Right lobe of liver (tissue), 6 donors: ENCODE results near the gene SMC1B. TPM values are rescaled to one million over a fixed set of nuclear protein-coding genes. Genes with fewer than 3 reads are reported as not detected.

Experiments used
- ATAC-seq, 4 donors: fragments of 200-7000 bp; cut with Tn5 transposase; one replicate each; pipeline ENCODE4 v1.9.1; 2020; ENCODE audit warnings: mild to moderate bottlenecking in 4 of 4, moderate library complexity in 4 of 4
- DNase-seq, 3 donors: peaks; one replicate each; pipeline ENCODE4 v3.0.0-alpha.2; 2020
- H3K27ac ChIP-seq, 3 donors: fragments of 200-600 bp; one replicate each; pipeline ENCODE4 v1.8.0; 2022
- H3K27me3 ChIP-seq, 2 donors: fragments of 200-600 bp; one replicate each; pipeline ENCODE4 v1.8.0; 2022
- H3K36me3 ChIP-seq, 4 donors: fragments of 200-600 bp; sonication (generic) in 1 of 4; one replicate each; pipeline versions ENCODE4 v1.5.1 to v1.8.0; 2017 to 2022; ENCODE audit warnings: control low read depth in 1 of 4
- H3K4me1 ChIP-seq, 4 donors: fragments of 200-600 bp; sonication (generic) in 1 of 4; one replicate each; pipeline versions ENCODE4 v1.5.1 to v1.8.0; 2017 to 2022; ENCODE audit warnings: control low read depth in 1 of 4
- H3K4me3 ChIP-seq, 3 donors: fragments of 200-600 bp; one replicate each; pipeline ENCODE4 v1.8.0; 2022
- H3K9me3 ChIP-seq, 4 donors: fragments of 200-600 bp; sonication (generic) in 1 of 4; one replicate each; pipeline versions ENCODE4 v1.5.1 to v1.8.0; 2017 to 2022; ENCODE audit warnings: control low read depth in 1 of 4
- POLR2A ChIP-seq: fragments of 450-650 bp; IDR thresholded peaks from one replicate; pipeline ENCODE4 v1.6.1; 2017; ENCODE audit warnings: antibody characterized with exemption, mild to moderate bottlenecking
- WGBS: methylation state at CpG from one replicate; pipeline ENCODE4 v1.1.6; 2018; ENCODE audit warnings: low coverage, low lambda C conversion rate; ENCODE audit not compliant: insufficient coverage; ENCODE audit errors: missing lambda C conversion rate; 5-methylcytosine and 5-hydroxymethylcytosine counted together
- intact Hi-C, 2 donors: fragments of 100-400 bp; cut with DNase I; formaldehyde crosslinking; loops; one replicate each; pipeline versions ENCODE4 v1.11.2 to v1.14.1; 2022
- total RNA-seq, 6 experiments: library from RNA; depleted of rRNA in 2 of 6; stranded (reverse); fragments of >200 nt in 2 of 6; fragmentation: NEBNext Ultra II Directional in 3 of 6; extraction: Animal tissue kit (Norgen Biotek cat#: 25700) in 3 of 6; gene quantifications; one replicate each; pipeline versions ENCODE4 v1.1.0 to v1.2.4, GENCODE V29; 2016 to 2023
- TF ChIP-seq, protein P1 (sequence below), 4 donors: fragments of 200-600 bp in 3 of 4; fragments of 450-650 bp in 1 of 4; IDR thresholded peaks; one replicate each; pipeline versions ENCODE4 v1.5.1 to v1.8.0; 2016 to 2022; ENCODE audit warnings: antibody characterized with exemption in 4 of 4, mild to moderate bottlenecking in 2 of 4
- donor health status: DM: no; HTN: yes; CAD: no.
- donor health status: DM: no; HTN: no; CAD: no.
- donor health status: DM: no; HTN: no; CAD: no.
- donor health status: DM: no; HTN: yes; CAD: no.
- donor health status: DM: no; HTN: yes; CAD: no.

Gene SMC1B
- total RNA-seq, 6 experiments from 2014 or later = not detected

DNA sequence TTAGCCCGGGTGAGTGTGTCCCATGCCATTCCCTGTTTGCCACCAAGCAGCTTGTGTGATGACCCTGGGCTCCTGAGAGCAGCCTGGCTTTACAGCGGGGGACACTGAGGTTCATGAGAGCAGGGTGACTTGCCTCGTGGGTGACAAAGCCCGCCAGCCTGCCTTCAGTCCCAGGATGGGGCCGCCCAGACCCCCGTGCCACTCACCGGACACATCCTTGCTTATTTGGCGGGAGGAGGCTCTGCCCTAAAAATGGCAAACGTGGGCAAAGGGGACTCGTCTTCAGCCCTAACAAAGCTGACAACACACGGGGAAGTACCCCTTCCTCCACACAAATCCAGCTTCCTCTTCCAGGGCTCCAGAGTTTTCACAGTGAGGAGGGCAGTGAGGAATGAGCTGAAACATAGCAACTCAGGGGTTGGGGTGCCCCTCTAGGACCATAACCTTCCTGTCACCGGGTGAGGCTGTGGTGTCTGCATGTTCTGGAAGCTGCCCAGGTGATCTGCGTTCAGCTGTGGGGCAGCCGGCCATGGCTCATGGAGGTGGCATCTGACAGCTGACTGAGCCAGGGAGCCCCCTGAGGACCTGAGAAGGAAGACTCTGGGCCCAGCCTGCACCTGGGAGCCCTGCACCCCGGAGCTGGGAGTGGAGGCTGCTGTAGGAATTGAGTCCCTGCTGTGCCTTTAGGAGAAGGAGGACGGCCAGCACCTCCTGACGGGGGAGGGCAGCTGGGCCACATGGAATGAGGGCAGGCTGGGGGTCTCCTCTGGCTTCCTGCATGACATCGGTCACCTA, 16.8 kb upstream of the SMC1B start:
- Histone ChIP-seq H3K36me3 (no peaks in the 10 kb centered on the region), H3K9me3 (no peaks in the 10 kb centered on the region), H3K4me3 (no peak overlapping the region), H3K27ac (no peak overlapping the region), H3K27me3 (no peaks in the 10 kb centered on the region), H3K4me1 (peaks cover 0 to 1% (median 0%) of the 10 kb centered on the region in 4 donors)
- intact Hi-C loops = loop anchor here (5.0 kb wide), 2 partner anchors 158 to 163 kb away; no protein-coding TSS in a partner anchor
- TF ChIP-seq, protein P1, sequence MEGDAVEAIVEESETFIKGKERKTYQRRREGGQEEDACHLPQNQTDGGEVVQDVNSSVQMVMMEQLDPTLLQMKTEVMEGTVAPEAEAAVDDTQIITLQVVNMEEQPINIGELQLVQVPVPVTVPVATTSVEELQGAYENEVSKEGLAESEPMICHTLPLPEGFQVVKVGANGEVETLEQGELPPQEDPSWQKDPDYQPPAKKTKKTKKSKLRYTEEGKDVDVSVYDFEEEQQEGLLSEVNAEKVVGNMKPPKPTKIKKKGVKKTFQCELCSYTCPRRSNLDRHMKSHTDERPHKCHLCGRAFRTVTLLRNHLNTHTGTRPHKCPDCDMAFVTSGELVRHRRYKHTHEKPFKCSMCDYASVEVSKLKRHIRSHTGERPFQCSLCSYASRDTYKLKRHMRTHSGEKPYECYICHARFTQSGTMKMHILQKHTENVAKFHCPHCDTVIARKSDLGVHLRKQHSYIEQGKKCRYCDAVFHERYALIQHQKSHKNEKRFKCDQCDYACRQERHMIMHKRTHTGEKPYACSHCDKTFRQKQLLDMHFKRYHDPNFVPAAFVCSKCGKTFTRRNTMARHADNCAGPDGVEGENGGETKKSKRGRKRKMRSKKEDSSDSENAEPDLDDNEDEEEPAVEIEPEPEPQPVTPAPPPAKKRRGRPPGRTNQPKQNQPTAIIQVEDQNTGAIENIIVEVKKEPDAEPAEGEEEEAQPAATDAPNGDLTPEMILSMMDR (IDR thresholded peaks at IDR 0.05) = no peak
- TF ChIP-seq POLR2A = no peak
- DNase-seq (peak in 1 of 3 donors; percentile 38), ATAC-seq (no peak)
- WGBS = 77% methylated on average over 3 of the region's 18 CpGs

DNA sequence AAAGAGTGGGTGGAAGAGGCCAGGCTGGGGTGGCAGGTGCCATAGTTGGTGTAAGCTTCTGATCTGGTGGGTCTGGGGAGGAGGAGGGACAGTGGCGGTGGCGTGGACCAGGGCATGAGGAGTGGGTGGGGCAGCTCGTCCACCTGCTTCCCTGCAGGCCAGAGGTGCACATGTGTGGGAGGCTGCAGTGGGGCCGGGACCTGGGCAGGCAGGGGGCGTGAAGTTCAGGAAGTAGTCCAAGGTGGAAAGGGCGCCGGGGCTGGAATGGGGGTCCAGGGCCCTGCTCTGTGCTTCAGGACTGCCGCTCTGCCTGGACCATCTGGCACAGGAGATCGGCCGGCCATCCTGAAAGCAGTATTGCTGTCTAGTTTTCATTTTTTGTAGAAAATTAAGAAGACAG, 16.0 kb upstream of the SMC1B start:
- DNase-seq (peak in 1 of 3 donors; percentile 37), ATAC-seq (no peak)
- Histone ChIP-seq H3K27ac (no peak overlapping the region), H3K4me3 (no peak overlapping the region), H3K36me3 (no peaks in the 10 kb centered on the region), H3K27me3 (no peaks in the 10 kb centered on the region), H3K4me1 (no peaks in the 10 kb centered on the region), H3K9me3 (no peaks in the 10 kb centered on the region)
- intact Hi-C loops = no loop called here
- TF ChIP-seq, protein P1 (IDR thresholded peaks at IDR 0.05) = no peak
- TF ChIP-seq POLR2A = no peak
- WGBS = 94% methylated on average over 3 of the region's 10 CpGs

DNA sequence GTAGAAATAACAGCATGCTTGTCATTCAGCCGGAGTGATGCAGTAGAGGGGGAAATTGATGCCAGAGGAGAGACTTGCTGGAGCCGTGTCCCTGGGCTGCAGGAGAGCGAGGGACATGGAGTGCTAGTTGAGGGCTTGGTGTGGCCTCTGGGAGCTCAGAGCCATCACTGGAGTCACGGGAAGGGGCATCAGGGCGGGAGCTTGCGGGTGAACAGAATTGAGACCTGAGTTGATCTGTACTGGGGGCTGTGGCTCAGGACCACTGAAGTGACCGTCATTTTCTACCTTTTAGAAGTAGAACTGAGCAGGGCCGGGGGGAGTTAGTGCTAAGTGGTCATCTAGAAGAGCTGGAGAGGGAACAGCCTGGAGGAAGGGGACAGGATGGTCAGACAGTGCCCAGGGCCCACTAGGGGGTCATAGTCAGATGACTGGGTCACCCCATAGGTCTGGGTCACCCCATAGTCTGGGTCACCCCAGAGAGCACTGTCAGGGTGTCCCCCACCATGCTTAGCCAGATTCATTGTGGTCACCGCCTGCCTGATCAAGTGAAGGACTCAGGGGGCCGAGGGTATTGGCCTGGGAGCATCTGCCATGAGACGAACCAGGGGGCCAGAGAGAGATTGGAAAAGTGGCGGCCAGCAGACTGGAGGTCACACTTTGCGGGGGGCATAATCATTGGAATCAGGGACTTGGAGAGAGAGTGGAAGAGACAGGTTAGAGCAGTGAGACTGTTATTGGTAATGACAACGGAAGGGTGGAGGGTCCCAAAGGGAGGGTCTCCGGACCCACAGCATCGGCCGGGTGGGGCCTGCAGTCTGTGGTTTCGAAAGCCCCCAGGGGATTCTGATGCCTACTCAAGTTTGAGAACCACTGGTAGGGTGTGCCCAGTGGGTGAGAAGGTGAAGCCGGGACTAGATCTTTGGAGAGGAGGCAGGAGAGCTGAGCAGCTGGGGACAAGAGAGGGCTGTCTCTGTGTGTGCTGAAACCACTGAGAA, 15.3 kb upstream of the SMC1B start:
- ATAC-seq (no peak), DNase-seq (peak in 1 of 3 donors; percentile 21)
- H3K36me3 ChIP-seq = no peaks in the 10 kb centered on the region
- H3K4me1 ChIP-seq = no peaks in the 10 kb centered on the region
- intact Hi-C loops = no loop called here
- H3K9me3 ChIP-seq = no peaks in the 10 kb centered on the region
- no peak overlapping the region for H3K27ac ChIP-seq
- TF ChIP-seq, protein P1 (IDR thresholded peaks at IDR 0.05) = no peak
- TF ChIP-seq POLR2A = no peak
- H3K27me3 ChIP-seq = no peaks in the 10 kb centered on the region
- WGBS = 83% methylated on average over 10 of the region's 19 CpGs
- H3K4me3 ChIP-seq = no peak overlapping the region

DNA sequence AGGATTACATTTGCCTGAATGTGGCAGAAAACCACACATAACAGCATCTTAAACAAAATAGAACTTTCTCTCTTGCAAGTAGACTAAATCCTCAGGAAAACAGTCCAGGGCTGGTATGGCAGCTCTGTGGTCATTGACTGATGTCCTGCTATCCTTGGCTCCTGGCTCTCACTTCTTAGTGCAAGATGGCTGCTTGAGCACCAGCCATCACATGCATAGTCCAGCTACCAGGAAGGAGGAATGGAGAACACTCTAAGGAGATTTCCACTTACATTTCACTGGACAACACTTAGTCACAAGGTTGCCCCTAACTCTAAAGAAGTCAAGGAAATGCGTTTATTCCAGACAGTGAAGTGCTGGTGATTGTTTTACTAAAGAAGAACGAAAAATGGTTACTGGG, 13.7 kb upstream of the SMC1B start:
- Histone ChIP-seq H3K4me1 (no peaks in the 10 kb centered on the region), H3K36me3 (no peaks in the 10 kb centered on the region), H3K4me3 (no peak overlapping the region), H3K9me3 (no peaks in the 10 kb centered on the region), H3K27me3 (no peaks in the 10 kb centered on the region), H3K27ac (no peak overlapping the region)
- 85% methylated on average over 2 of the region's 2 CpGs for WGBS
- intact Hi-C loops = no loop called here
- no peak for DNase-seq
- no peak for ATAC-seq
- TF ChIP-seq POLR2A = no peak
- TF ChIP-seq, protein P1 (IDR thresholded peaks at IDR 0.05) = no peak
